Colon (tissue), 2 donors: ENCODE measurements around the gene P4HA1.

Experiments used
- FAIRE-seq: peaks from 2 replicates; lab custom pipeline; 2012; peaks lifted over from hg19 to GRCh38; lab: Jason Lieb, UNC
- donor health status: control.
- donor health status: control.

P4HA1 gene

GRCh38 chr10:73093922-73094850 lies 2.5 kb downstream of the P4HA1 start:
- FAIRE-seq = no peak

GRCh38 chr10:73092830-73093229 lies 3.8 kb downstream of the P4HA1 start:
- FAIRE-seq = no peak

- FAIRE-seq = no peak
These were observed 8.4 kb downstream of the P4HA1 start for GRCh38 chr10:73088304-73088703.

GRCh38 chr10:73086816-73087215 lies 9.8 kb downstream of the P4HA1 start:
- no peak for FAIRE-seq

- no peak for FAIRE-seq
These were observed 12.5 kb downstream of the P4HA1 start for GRCh38 chr10:73084209-73084608.

- FAIRE-seq = no peak
These were observed 13.4 kb downstream of the P4HA1 start for GRCh38 chr10:73083221-73083620.

- FAIRE-seq = no peak
These were observed 16.7 kb downstream of the P4HA1 start for GRCh38 chr10:73079779-73080541.

GRCh38 chr10:73076360-73077183 lies 20.1 kb downstream of the P4HA1 start:
- no peak for FAIRE-seq

- FAIRE-seq = no peak
These were observed 20.8 kb downstream of the P4HA1 start for GRCh38 chr10:73075829-73076228.

GRCh38 chr10:73073627-73074026 lies 23.0 kb downstream of the P4HA1 start:
- no peak for FAIRE-seq

GRCh38 chr10:73065441-73065840 lies 31.2 kb downstream of the P4HA1 start:
- no peak for FAIRE-seq

- no peak for FAIRE-seq
These were observed 34.9 kb downstream of the P4HA1 start for GRCh38 chr10:73061743-73062142.

- no peak for FAIRE-seq
These were observed 35.7 kb downstream of the P4HA1 start for GRCh38 chr10:73060738-73061635.

- no peak for FAIRE-seq
These were observed 36.5 kb downstream of the P4HA1 start for GRCh38 chr10:73060173-73060572.

GRCh38 chr10:73058057-73058591 lies 38.5 kb downstream of the P4HA1 start:
- no peak for FAIRE-seq

- no peak for FAIRE-seq
These were observed 42.4 kb downstream of the P4HA1 start for GRCh38 chr10:73054286-73054685.

GRCh38 chr10:73053275-73053674 lies 43.4 kb downstream of the P4HA1 start:
- FAIRE-seq = no peak

- no peak for FAIRE-seq
These were observed 52.0 kb downstream of the P4HA1 start for GRCh38 chr10:73044378-73045285.

- peak; percentile 21 for FAIRE-seq
These were observed 52.8 kb downstream of the P4HA1 start for GRCh38 chr10:73043766-73044377.
